GM18526 (cell line): ENCODE results near the gene THAP6.

Source experiments
- POLR2A ChIP-seq: IDR thresholded peaks from 3 replicates; pipeline ENCODE4 v1.6.1; 2011; ENCODE audit not compliant: insufficient read length; ENCODE audit errors: extremely low read depth

Gene THAP6

DNA sequence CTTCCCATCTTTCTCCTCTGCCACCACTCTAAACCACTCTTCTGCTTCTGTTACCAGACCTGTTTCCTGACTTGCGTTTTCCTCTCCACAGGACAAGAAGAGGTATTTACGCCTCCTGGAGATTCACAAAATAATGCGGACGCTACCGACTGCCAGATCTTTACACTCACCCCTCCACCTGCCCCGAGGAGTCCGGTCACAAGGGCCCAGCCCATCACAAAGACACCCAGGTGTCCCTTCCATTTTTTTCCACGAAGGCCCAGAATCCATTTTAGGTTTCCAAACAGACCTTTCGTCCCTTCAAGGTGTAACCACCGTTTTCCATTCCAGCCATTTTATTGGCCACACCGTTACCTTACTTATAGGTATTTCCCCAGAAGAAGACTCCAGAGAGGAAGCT is 49.8 kb downstream of the THAP6 start:
- TF ChIP-seq POLR2A: no peak

DNA sequence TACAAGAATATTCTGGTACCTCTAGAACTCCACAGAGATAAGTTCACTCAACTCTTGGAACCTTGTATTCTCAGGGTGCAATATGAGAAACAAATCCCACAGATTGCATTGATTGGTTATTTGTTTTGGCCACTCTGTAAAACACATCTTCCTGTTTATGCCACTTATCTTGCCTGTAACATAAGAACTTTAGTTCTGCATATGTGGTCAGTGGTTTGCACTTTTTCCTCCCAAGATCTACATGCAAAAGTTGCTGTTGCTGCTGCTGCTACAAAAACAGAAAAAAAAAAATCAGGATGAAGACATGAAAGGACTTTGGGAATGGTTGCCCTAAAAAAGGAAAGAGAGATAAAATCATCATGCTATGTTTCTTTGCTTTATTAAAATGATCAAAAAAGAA is 51.2 kb downstream of the THAP6 start:
- TF ChIP-seq POLR2A: no peak

DNA sequence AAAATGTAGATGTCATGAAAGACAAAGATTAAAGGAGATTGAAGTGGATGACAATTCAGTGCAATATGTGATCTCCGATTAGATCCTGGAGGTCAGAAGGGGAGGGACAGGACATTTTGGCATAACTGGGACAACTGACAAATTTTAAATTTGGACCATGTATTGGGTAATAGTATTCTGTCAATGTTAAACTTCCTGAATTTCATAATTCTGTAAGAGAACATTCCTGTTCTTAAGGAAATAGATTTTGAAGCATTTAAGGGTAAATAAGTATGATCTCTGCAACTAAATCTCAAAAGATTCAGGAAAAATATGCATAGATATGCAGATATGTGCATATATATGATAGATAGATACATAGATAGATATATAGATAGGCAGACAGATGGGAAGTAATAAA is 52.6 kb downstream of the THAP6 start:
- no peak for TF ChIP-seq POLR2A

DNA sequence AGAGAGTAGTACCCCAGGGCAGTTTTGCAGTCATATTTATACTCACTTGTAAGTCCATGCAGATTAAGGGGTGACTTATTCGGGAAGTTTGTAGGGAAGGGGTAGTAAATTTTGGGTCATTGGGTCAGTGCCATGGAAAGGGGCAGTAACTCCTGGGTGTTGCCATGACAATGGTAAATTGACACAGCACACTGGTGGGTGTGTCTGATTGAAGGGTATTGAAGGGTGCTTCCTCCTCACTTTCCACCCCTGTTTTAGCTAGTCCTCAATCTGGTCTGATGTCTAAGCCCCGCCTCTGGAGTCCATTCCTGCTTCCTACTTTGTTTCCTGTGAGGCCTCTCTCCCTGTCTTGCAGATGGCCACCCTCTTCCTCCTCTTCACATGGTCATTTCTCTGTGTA is 53.5 kb downstream of the THAP6 start:
- TF ChIP-seq POLR2A: no peak
